GM18508 (cell line): ENCODE data around the gene MEPCE.
"Not testable (repeated sequence)": the region's sequence is repeated elsewhere in the genome, so short reads cannot be mapped to it uniquely, and the experiment has no call there.

Experiments used
- ATAC-seq: cut with Tn5 transposase; IDR thresholded peaks from one replicate; pipeline ENCODE4 v1.9.1; 2021; ENCODE audit warnings: moderate number of reproducible peaks; ENCODE audit not compliant: insufficient read depth, unreplicated experiment

MEPCE gene

GRCh38 chr7:100429637-100430492 is at the start of gene MEPCE:
TSS of gene MEPCE (plus strand) at chr7:100429831. CDS start at chr7:100430019, 188 bp downstream.
- ATAC-seq = no peak

GRCh38 chr7:100380196-100380595 is 49.4 kb upstream of the MEPCE start:
- no peak for ATAC-seq

GRCh38 chr7:100381531-100382233 is 47.9 kb upstream of the MEPCE start:
- ATAC-seq = not testable (repeated sequence)

GRCh38 chr7:100382234-100382853 is 47.3 kb upstream of the MEPCE start:
- ATAC-seq = not testable (repeated sequence)

- ATAC-seq = no peak
These were observed 44.9 kb upstream of the MEPCE start for GRCh38 chr7:100384628-100385294.

- no peak for ATAC-seq
These were observed 42.7 kb upstream of the MEPCE start for GRCh38 chr7:100386940-100387339.

GRCh38 chr7:100387695-100388094 is 41.9 kb upstream of the MEPCE start:
- ATAC-seq = no peak

- ATAC-seq = no peak
These were observed 40.1 kb upstream of the MEPCE start for GRCh38 chr7:100389437-100390088.

GRCh38 chr7:100390286-100391009 is 39.2 kb upstream of the MEPCE start:
- ATAC-seq = no peak

- ATAC-seq = no peak
These were observed 36.3 kb upstream of the MEPCE start for GRCh38 chr7:100393233-100393905.

- no peak for ATAC-seq
These were observed 35.6 kb upstream of the MEPCE start for GRCh38 chr7:100394077-100394476.

GRCh38 chr7:100396421-100396982 is 33.1 kb upstream of the MEPCE start:
- ATAC-seq = peak; percentile 78

GRCh38 chr7:100397315-100398081 is 32.1 kb upstream of the MEPCE start:
- ATAC-seq = no peak

- no peak for ATAC-seq
These were observed 31.4 kb upstream of the MEPCE start for GRCh38 chr7:100398239-100398638.

- ATAC-seq = no peak
These were observed 29.6 kb upstream of the MEPCE start for GRCh38 chr7:100400041-100400440.

- ATAC-seq = no peak
These were observed 29.0 kb upstream of the MEPCE start for GRCh38 chr7:100400656-100401055.

GRCh38 chr7:100401811-100402210 is 27.8 kb upstream of the MEPCE start:
- no peak for ATAC-seq

- ATAC-seq = no peak
These were observed 27.4 kb upstream of the MEPCE start for GRCh38 chr7:100402241-100402640.
